ENCODE measurements around the gene AMFR.

The AMFR gene

DNA sequence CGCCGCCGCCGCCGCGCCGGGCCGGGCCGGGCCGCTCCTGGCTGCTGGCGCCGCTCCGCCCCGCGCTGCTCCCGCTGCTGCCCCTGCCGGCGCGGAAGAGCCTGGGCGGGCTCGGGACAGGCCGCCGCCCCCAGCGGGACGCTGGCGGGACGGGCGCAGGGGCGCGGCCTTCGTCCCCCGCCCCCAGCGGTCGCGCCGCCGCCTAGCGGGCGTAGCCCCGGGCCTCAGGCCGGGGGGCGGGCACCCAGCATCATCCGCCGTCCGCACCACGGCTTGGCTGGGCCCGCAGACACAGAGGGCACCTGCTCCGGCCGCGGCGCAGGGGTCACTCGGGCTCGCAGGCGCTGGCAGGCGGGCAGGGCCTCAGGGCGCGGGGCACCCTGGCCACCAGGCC lies at the start of gene AMFR:
AMFR (minus strand) TSS at position 107 of the 394 bp plus-strand sequence. CDS start 218 bp downstream, outside the sequence.
- DNase-seq (ENCODE audit: low spot score), result peak; percentile 98

DNA sequence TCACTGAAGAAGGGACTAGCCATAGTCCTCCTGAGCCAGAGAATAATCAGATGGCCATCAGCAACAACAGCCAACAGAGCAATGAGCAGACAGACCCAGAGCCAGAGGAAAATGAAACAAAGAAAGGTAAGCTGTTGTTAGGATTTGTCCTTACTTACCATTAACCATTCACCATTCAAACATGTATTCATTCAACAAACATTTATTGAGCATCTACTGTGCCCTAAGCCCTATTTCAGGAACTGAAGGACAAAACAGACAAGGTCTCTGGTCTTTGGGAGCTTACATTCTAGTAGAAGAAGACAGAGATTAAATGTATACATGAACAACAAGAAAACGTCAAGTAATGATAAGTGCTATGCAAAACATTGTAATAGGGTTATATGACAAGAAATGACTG lies 45.3 kb upstream of the AMFR start:
- DNase-seq (ENCODE audit: low spot score), result no peak

DNA sequence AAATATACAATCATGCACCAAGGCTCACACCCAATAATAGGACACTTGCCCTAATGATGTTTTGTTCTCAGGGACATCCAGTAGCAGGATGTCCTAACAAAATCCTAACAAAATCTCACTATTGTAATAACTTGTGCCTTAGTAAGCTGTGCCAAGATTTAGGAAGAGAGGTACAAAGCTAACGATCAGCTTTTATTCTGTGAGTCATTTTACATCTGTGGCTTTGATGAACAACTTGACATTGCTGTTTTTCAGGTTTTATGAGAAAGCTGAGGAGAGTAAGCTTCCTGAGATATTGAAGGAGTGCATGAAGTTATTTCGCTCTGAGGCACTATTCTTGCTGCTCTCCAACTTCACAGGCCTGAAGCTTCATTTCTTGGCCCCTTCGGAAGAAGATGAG lies 44.9 kb upstream of the AMFR start:
- no peak for DNase-seq (ENCODE audit: low spot score)

DNA sequence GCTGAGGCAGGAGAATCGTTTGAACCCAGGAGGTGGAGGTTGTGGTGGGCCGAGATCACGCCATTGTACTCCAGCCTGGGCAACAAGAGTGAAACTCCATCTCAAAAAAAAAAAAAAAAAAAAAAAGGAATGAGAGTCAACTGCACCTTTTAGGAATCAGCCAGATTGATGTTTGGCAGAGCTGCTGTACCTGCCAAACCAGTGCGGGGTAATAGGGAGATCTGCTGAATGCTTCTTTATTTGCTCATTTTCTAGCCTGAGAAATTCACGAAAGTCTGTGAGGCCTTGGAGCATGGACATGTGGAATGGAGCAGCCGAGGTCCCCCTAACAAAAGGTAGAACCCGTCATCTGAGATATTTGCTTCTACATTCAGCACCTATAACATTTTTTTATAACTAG lies 44.4 kb upstream of the AMFR start:
- no peak for DNase-seq (ENCODE audit: low spot score)

DNA sequence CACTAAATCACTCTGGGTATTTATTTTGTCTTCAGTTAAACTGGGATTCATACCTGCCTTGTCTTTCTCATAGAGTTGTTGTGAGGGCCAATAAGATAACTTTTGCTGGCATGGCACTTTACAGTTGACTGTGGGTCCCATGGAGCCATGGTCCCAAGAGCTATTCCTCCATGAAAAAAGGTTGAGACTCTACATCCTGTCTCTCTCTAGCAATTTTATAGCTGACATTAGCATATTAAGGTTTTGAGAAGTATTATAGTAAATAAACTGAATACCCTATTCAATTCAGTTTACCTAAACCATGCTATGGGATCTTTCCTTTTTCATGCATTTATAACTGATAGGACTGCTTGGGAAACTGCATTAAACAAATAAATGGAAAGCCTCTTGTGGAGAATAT lies 43.5 kb upstream of the AMFR start:
- DNase-seq (ENCODE audit: low spot score), result no peak

DNA sequence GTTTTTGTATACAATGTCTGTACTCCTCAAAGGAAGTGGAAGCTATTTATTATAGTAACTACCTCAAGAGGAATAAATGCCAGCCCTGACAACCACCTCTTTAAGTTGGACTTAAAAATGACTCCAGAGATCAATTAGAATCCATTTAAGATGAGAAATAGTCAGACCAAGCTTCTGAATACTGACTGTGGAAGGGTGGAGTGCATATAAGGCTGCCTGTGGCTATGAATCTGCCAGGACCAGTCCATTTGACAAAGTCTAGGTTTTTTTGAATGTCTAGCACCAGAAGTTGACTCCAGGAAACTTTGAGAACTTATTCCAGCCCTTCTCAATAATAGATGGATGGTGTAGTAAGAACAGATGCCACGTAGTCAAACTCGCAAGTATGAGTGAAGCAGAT lies 41.0 kb upstream of the AMFR start:
- DNase-seq (ENCODE audit: low spot score), result no peak

DNA sequence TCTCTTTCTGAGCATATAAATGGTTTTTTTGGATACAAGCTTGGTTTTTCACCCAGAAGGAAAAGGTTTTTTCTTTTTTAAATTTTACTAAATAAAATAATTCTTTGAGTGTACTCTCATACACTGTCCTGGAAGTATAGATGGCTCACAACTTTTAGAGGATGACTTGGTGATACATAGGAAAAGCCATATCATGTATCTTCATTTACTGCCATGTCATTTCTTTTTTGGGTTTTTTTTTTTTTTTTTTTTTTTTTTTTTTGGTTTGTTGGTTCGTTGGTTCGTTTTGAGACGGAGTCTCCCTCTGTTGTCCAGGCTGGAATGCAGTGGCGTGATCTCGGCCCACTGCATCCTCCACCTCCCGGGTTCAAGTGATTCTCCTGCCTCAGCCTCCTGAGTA lies 37.8 kb upstream of the AMFR start:
- DNase-seq (ENCODE audit: low spot score), result no peak

DNA sequence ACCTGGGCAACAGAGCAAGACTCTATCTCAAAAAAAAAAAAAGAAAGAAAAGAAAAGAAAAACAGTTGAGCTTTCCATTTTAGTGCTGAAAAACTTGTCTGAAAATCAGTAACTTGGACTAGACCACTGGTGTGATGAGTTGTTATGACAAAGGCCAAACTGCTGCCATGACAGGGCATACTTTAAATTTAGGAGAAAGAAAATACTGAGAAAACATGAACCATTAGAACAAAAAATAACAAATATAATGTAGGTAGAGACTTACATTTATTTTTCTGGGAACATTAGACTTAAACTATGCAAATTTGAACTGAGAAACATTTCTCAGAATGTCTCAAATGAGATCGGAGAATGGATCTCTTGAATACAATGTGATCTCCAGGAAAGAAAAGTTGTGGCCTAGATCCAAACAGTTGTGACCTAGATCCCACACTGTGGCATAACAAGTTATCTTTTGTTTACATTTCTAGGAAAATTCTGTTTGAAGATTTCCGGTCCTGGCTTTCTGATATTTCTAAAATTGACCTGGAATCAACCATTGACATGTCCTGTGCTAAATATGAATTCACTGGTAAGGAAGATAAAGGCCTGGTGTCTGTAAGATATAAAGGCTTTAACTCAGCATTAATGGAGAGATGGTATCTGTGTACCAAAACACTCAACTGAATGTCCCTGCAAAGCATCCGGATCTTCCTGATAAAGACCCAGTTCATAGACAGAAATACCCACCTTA lies 36.9 kb upstream of the AMFR start:
- DNase-seq (ENCODE audit: low spot score), result no peak

DNA sequence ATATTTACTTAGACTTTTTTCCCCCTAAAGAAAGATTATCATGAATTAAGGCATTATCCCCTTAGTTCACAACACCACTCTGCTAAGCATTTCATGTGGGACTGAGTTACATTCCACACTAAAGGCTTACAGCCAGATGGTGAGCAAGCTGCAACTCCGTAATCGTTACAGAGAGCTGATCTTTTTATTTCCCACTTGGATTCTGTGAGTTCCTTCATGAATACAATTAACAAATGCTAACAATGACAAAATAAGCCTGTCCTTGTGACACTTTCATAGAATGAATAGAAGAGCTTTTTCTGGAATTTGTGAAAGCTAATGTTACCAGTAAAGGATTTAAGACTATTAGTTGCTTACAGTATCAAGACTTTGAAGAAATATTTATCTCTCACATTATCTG lies 34.8 kb upstream of the AMFR start:
- peak; percentile 11 for DNase-seq (ENCODE audit: low spot score)

DNA sequence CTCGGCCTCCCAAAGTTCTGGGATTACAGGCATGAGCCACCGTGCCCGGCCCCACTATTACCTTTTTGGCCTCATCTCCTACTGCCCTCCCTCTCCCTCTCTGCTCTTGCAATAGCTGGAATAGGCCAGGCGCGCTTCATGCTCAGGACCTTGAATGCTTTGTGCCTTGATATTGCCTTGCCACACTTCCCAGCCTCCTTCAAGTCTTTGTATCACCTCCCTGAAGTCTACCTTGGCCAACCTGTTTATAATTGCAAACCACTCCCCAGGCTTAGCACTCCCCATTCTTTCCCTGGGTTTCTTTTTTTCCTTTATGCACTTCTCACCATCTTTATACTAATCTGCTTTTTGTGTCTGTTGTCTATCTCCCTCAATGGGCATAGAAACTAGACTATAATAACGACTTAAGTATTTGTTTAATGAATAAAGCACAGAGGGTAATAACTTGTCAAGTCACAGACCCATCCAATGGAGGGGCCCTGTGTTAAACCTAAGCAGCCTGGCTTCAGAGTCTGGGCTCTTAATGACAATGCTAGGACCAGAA lies 32.7 kb upstream of the AMFR start:
- DNase-seq (ENCODE audit: low spot score), result no peak

DNA sequence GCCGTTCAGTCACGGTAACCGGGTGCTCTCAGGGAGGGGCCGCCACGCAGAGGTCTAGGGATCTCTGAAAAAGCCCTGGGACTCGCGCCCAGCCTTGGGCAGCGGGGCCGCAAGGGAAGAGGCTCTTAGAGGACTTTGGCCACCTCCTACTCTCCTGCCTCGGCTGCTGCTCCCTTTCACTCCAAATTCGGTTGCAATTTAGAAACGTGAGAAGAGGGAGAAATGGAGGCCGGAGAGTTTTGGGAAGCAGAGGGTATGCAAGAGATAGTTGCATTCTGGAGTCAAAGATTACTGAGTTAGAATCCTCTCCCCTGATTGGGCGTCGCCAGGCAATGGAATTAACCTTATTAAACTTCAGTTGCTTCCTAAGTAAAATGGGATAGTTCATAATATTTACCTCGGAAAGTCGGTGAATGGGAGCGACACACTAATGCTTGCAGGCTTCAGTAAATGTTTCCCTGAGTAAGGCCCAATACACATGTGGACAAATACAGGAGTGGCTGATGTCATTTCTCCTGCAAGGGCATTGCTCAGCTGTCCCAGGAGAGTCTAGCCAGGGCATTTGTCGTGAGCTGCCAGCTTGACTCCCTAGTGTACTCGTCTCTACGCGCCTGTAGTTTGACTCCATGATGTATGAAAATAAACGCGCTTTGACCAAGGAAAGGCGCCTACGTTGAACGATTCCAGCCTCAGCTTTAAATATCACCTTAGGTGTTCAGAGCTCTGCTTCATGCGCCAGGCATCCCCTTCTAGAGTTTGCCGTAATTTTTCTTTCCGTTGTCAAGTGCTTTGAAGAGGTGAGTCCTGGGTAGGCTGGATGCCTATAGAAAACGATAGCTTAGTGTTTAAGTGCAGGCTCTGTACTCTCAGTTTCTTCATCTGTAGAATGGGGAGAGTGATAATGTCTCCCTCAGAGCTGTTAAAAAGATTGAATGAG lies 26.7 kb upstream of the AMFR start:
- DNase-seq (ENCODE audit: low spot score), result peak; percentile 67

DNA sequence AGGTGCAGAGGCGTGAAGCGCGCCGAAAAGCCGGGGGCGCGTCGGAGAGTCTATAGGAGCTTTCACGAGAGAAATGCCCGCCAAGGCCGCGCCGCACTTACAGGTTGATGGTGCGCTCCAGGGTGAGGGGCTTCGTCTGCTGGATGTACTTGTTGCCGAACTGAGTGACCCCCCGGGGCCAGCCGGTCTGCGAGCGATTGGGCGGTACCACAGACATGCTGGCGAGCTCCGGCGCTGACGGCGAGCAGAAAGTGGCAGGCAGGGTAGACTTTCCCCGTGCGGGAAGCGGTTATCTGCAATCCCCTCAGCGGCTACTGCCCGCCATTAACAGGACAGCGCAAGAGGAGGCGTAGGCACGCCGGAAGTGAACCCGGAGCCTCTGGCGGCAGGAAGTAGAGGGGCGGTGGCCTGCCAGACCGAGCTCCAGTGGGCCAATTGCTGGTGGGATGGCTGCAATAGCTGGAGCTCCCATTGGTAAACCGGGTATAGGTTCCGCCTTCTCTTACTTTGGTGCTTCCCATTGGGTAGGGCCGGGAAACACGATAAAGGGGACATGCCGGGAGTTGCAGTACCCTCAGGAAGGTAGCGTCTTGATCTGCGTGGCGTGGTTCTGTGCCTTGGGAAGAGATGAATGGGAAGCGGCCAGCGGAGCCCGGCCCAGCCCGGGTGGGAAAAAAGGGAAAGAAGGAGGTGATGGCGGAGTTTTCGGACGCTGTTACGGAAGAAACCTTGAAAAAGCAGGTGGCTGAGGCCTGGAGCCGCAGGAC lies 25.8 kb upstream of the AMFR start, which contains the start of the genes NUDT21 and OGFOD1:
NUDT21 (minus strand) TSS at position 347 of the 767 bp plus-strand sequence; CDS start at position 217, 130 bp downstream.
OGFOD1 (plus strand) TSS at position 569 of the 767 bp plus-strand sequence; CDS start at position 628, 59 bp downstream.
- DNase-seq (ENCODE audit: low spot score), result peak; percentile 99

DNA sequence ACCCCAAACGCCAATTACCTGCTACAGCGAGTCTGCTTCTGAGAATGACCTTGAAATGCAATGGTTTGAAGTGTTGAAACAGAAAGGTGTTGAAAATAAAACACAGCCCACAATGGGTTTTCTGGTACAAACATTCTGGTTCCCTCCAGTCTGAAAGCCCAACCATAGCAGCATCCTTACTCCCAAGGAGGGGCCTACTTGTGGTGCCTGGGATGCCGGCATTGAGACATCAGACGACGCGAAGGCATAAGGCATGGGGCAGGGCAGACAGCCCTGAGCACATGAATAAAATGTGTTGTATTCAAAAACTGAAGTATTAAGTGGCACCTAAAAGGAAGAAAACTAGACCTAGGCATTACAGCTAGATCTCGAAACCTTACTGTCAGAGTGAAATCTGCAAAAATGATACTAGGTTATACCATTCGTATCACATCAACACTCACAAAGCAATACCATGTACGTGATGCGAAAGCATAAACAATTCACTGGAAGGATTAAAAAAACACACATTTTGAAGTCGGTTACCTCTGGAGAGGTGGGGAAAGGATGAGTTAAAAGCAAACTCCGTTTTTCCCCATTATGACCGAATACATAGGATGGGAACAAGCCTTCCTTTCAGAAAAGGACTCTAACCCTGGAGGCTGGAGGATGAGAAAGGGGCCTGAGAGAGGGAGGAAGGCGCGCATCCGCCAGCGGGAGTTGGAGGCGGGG lies 25.1 kb upstream of the AMFR start:
- DNase-seq (ENCODE audit: low spot score), result peak; percentile 48

DNA sequence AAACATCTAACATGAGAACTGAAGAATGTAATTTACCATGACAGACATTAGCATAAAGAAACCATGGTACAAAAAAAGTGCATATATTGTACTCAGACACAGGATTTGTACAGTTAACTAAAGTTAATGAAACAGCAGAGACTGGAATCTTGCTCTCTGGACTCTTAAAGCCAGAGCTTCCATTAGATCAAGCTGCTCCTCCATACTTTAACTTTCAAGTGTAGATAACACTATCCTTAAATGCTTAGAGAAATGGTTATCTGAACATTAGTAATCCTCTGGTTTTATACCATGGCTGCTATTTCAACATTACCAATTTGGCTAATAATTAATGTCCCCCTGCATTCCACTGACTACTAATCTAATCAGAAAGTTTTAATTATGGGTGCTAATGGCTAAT lies 22.7 kb upstream of the AMFR start:
- DNase-seq (ENCODE audit: low spot score), result no peak

DNA sequence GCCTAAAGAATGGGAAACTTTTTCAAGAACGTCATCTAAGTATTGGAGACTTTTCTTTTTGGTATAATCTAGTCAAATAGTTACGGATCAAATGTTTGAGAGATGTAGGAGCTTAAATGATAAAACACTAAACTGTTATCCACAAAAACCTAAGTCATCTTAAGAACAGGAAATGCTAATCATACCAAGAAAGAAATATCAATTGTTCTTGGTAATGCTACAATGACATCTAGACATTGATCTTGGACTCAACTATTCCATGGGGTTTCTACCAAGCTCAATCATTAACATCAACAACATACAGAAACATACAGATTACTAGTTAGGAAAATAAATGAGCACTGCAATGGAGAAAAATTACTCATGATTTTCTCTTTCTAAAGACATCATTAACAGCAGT lies 21.9 kb upstream of the AMFR start:
- DNase-seq (ENCODE audit: low spot score), result no peak

DNA sequence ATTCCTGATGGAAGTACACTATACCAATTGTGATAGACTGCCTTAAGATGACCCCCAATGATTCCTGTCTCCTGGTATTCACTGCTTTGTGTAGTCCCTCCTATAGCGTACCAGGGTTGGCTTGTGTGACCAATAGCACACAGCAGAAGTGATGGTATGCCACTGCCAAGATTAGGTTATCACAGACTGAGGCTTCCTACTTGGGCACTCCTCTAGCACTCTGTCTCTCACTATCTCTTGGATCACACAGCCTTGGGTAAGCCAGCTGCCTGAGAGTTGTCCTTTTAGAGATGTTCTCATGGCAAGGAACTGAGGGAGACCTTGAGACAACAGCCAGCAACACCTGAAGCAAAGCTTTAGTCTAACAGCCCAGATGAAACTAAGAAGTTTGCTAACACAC lies 12.7 kb upstream of the AMFR start:
- no peak for DNase-seq (ENCODE audit: low spot score)

DNA sequence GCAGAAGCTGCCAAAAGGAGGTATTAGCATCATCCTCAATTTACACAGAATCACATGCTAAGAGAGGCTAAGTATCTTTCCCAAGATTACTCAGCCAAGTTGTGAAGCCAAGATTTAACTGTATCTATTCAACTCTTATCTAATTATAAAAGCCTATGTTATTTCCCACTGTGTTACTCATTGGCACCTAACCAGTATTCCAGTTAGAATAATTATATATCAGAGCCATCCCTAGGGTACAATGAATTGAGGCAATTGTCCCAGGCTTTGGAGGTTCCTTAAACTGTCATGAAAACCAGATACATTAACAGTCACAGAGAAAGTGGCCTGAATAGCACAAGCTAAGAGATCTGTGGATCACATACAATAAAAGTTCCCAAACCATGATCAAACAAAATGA lies 10.9 kb upstream of the AMFR start:
- DNase-seq (ENCODE audit: low spot score), result no peak

DNA sequence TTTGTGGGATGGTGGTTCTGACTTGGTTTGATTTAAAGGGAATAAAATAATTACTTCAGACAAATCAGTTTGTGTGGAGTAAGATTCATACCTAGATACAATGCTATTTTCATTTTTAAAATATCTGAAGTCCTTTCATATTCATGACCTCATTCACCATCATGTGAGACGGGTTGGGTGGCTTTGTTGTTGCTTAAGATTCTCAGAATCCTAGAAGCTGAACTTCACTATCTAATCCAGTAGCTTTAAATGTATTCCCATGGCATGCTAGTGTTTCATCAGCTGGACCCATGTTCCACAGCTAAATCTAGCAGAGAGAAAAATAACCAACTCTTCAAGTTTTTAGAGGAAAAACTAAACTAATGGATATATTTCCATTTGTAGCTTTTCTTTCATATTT lies 2.7 kb upstream of the AMFR start:
- DNase-seq (ENCODE audit: low spot score), result no peak

DNA sequence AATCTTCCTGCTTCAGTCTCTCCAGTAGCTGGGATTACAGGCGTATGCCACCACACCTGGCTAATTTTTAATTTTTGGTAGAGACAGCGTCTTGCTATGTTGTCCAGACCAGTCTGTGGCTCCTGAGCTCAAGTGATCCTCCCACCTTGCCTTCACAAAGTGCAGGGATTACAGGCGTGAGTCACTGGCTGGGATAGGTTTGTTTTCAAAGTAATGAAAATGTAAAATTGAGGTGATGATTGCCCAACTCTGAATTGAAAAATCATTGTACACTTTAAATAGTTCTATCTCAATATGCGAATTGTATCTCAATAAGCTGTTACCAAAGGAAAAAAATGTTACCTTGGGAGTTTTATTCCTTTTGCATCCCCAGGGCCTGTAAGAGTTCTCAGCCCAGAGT lies 1.2 kb upstream of the AMFR start:
- DNase-seq (ENCODE audit: low spot score), result no peak

DNA sequence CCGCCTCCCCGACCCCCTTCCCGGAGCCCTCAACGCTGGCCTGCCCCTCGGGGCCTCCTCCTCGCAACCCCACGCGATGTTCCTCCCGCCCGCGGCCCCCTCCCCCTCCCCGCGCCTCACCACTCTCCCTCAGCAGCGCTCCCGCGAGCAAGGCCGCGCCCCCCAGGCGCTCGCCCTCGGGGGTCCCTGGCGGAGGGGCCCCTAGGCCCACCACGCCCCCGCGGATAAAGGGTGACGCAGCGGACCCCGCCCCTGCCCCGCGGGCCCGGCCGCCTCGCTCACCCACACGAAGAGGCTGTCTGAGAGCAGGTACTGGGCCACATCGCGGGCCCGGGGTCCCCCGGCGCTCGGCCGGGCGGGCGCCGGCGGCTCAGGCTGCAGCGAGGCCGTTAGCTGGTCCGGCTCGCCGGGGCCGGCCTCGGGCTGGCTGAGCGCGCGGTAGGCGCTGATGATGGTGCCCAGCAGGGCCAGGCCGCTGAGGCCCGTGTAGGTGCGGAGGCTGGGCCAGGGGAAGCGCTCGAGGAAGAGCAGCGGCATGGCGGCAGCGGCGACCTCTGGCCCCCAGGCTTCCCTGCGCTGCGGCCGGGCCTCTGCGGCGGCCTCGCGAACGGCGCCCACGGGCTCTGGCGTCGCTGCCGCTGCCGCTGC lies 430 bp downstream of the AMFR start:
- peak; percentile 68 for DNase-seq (ENCODE audit: low spot score)

DNA sequence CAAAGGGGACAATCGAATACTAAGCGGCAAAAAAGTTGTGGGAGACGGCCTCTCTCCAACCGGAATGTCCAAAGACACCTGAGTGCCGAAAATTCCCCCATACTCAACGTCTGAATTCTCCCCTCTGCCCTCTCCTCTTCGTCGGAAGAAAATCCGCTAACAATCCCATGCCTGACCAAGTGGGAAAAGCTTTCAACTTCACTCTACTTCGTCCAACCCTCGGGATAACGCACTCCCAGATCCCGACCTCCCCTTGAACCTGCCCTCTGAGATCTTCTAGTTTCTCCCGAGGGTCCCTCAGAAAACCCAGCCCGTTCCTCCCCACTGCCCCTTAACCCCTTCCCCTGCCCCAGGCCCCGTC lies 961 bp downstream of the AMFR start:
- no peak for DNase-seq (ENCODE audit: low spot score)

Data from GM03348 (cell line).